H9 (cell line): ENCODE measurements around the gene ABTB1. TPM values are rescaled to one million over a fixed set of nuclear protein-coding genes. Genes with fewer than 3 reads are reported as not detected.

Source experiments
- DNase-seq: peaks from one replicate; pipeline ENCODE4 v3.0.0-alpha.2; 2017
- H2AFZ ChIP-seq: one replicate; pipeline ENCODE4 v1.6.1; 2013; ENCODE audit warnings: mild to moderate bottlenecking, low read length, control low read depth, moderate library complexity
- H2AK5ac ChIP-seq: 2 replicates; pipeline ENCODE4 v1.6.1; 2013; ENCODE audit warnings: low read length, control low read depth, mixed read lengths; ENCODE audit not compliant: insufficient read length
- H2BK120ac ChIP-seq: one replicate; pipeline ENCODE4 v1.6.1; 2013; ENCODE audit warnings: low read depth, mild to moderate bottlenecking, low read length, control low read depth, inconsistent platforms; ENCODE audit not compliant: poor library complexity, severe bottlenecking
- H2BK12ac ChIP-seq: 2 replicates; pipeline ENCODE4 v1.6.1; 2013; ENCODE audit warnings: low read length, control low read depth, mixed read lengths, low read depth; ENCODE audit not compliant: insufficient read length
- H2BK15ac ChIP-seq: 2 replicates; pipeline ENCODE4 v1.6.1; 2013; ENCODE audit warnings: low read depth, low read length, control low read depth
- H2BK20ac ChIP-seq: one replicate; pipeline ENCODE4 v1.6.1; 2013; ENCODE audit warnings: low read depth, mild to moderate bottlenecking, low read length, control low read depth, inconsistent platforms; ENCODE audit not compliant: poor library complexity, severe bottlenecking
- H2BK5ac ChIP-seq: 2 replicates; pipeline ENCODE4 v1.6.1; 2013; ENCODE audit warnings: low read length, control low read depth, mixed read lengths; ENCODE audit not compliant: insufficient read length
- H3K14ac ChIP-seq: 2 replicates; pipeline ENCODE4 v1.6.1; 2013; ENCODE audit warnings: low read length, control low read depth; ENCODE audit not compliant: insufficient read depth
- H3K18ac ChIP-seq: 2 replicates; pipeline ENCODE4 v1.6.1; 2013; ENCODE audit warnings: low read depth, mild to moderate bottlenecking, mixed read lengths, low read length, control low read depth; ENCODE audit not compliant: insufficient read length
- H3K23ac ChIP-seq: 2 replicates; pipeline ENCODE4 v1.6.1; 2013; ENCODE audit warnings: low read length, control low read depth, mixed read lengths, low read depth; ENCODE audit not compliant: insufficient read length
- H3K23me2 ChIP-seq: 2 replicates; pipeline ENCODE4 v1.6.1; 2013; ENCODE audit warnings: low read depth, mild to moderate bottlenecking, mixed read lengths, low read length, control low read depth; ENCODE audit not compliant: insufficient read length, poor library complexity, severe bottlenecking
- H3K27ac ChIP-seq: 2 replicates; pipeline ENCODE4 v1.5.1; 2013; ENCODE audit warnings: low read length, control low read depth, mixed read lengths, low read depth; ENCODE audit not compliant: insufficient read length
- H3K27me3 ChIP-seq: 2 replicates; pipeline ENCODE4 v1.6.1; 2013; ENCODE audit warnings: low read length, control low read depth, inconsistent platforms; ENCODE audit not compliant: insufficient read depth
- H3K4ac ChIP-seq: 2 replicates; pipeline ENCODE4 v1.6.1; 2013; ENCODE audit warnings: low read depth, mild to moderate bottlenecking, control low read depth, inconsistent platforms, low read length, moderate library complexity
- H3K4me1 ChIP-seq: 2 replicates; pipeline ENCODE4 v1.6.1; 2013; ENCODE audit warnings: low read length, control low read depth, inconsistent platforms; ENCODE audit not compliant: insufficient read depth
- H3K4me2 ChIP-seq: 2 replicates; pipeline ENCODE4 v1.6.1; 2013; ENCODE audit warnings: low read length, control low read depth, mixed read lengths; ENCODE audit not compliant: insufficient read length, insufficient read depth
- H3K56ac ChIP-seq: 2 replicates; pipeline ENCODE4 v1.6.1; 2013; ENCODE audit warnings: low read depth, mild to moderate bottlenecking, mixed read lengths, low read length, control low read depth; ENCODE audit not compliant: insufficient read length
- H3K79me1 ChIP-seq: 2 replicates; pipeline ENCODE4 v1.6.1; 2013; ENCODE audit warnings: low read depth, mild to moderate bottlenecking, moderate library complexity, low read length, control low read depth, inconsistent platforms; ENCODE audit not compliant: insufficient read depth, poor library complexity, severe bottlenecking
- H3K79me2 ChIP-seq: 2 replicates; pipeline ENCODE4 v1.6.1; 2013; ENCODE audit warnings: low read length, control low read depth, inconsistent platforms; ENCODE audit not compliant: insufficient read depth
- H3K9ac ChIP-seq: 2 replicates; pipeline ENCODE4 v1.6.1; 2013; ENCODE audit warnings: low read length, control low read depth, mixed read lengths; ENCODE audit not compliant: insufficient read length; ENCODE audit errors: extremely low read depth
- H3K9me3 ChIP-seq: one replicate; pipeline ENCODE4 v1.6.1; 2013; ENCODE audit warnings: low read depth, low read length, inconsistent platforms; ENCODE audit not compliant: control insufficient read depth
- H3T11ph ChIP-seq: one replicate; pipeline ENCODE4 v1.6.1; 2013; ENCODE audit warnings: mild to moderate bottlenecking, low read length, control low read depth, inconsistent platforms
- H4K20me1 ChIP-seq: one replicate; pipeline ENCODE4 v1.6.1; 2013; ENCODE audit not compliant: control insufficient read depth, insufficient read length, insufficient read depth
- H4K5ac ChIP-seq: 2 replicates; pipeline ENCODE4 v1.6.1; 2013; ENCODE audit warnings: low read depth, mild to moderate bottlenecking, mixed read lengths, low read length, control low read depth; ENCODE audit not compliant: insufficient read length
- H4K8ac ChIP-seq: replicated peaks from 2 replicates; pipeline ENCODE4 v1.6.1; 2013; ENCODE audit warnings: low read length, control low read depth, mixed read lengths, low read depth; ENCODE audit not compliant: insufficient read length
- H4K91ac ChIP-seq: 2 replicates; pipeline ENCODE4 v1.6.1; 2013; ENCODE audit warnings: low read depth, mild to moderate bottlenecking, moderate library complexity, mixed read lengths, low read length, control low read depth; ENCODE audit not compliant: insufficient read length
- H3K27ac Mint-ChIP-seq, 3 experiments: 2 replicates in 2 of 3; 3 replicates in 1 of 3; pipeline ENCODE4 v1.8.0; 2020 to 2021; ENCODE audit warnings: mixed read lengths in 3 of 3, mild to moderate bottlenecking in 1 of 3, moderate library complexity in 1 of 3
- H3K27me3 Mint-ChIP-seq: 2 replicates; pipeline ENCODE4 v1.8.0; 2021; ENCODE audit warnings: low read depth, mild to moderate bottlenecking, moderate library complexity, mixed read lengths
- H3K36me3 Mint-ChIP-seq, 3 experiments: 2 replicates in 2 of 3; 3 replicates in 1 of 3; pipeline ENCODE4 v1.8.0; 2020 to 2021; ENCODE audit warnings: low read depth in 3 of 3, mixed read lengths in 3 of 3; ENCODE audit not compliant: insufficient read depth in 1 of 3
- H3K4me1 Mint-ChIP-seq, 2 experiments: 2 replicates each; pipeline ENCODE4 v1.8.0; 2020; ENCODE audit warnings: mixed read lengths in 2 of 2
- H3K4me3 Mint-ChIP-seq, 2 experiments: 2 replicates in 1 of 2; 3 replicates in 1 of 2; pipeline ENCODE4 v1.8.0; 2020 to 2021; ENCODE audit warnings: mild to moderate bottlenecking in 2 of 2, mixed read lengths in 2 of 2, moderate library complexity in 1 of 2
- H3K9me3 Mint-ChIP-seq, 2 experiments: 2 replicates in 1 of 2; 3 replicates in 1 of 2; pipeline ENCODE4 v1.8.0; 2020; ENCODE audit warnings: mild to moderate bottlenecking in 2 of 2, mixed read lengths in 2 of 2, moderate library complexity in 1 of 2
- WGBS: extraction: QIAGEN DNeasy Blood & Tissue Kit; methylation state at CpG from one replicate; pipeline ENCODE4 v1.1.7; 2013; ENCODE audit warnings: missing lambda C conversion rate, low lambda C conversion rate, mixed read lengths; ENCODE audit not compliant: insufficient read length; ENCODE audit errors: extremely low coverage; 5-methylcytosine and 5-hydroxymethylcytosine counted together
- total RNA-seq: library from RNA; stranded (reverse); gene quantifications from 2 replicates; pipeline ENCODE4 v1.2.1, GENCODE V29; 2021
- TF ChIP-seq, protein P1 (sequence below): fragments of 200-600 bp; sonication (generic); conservative IDR thresholded peaks from 3 replicates; pipeline ENCODE4 v1.8.0; 2021; ENCODE audit warnings: antibody characterized with exemption, mild to moderate bottlenecking

The ABTB1 gene
- total RNA-seq, 1 experiment from 2014 or later, result 6.2 TPM

DNA sequence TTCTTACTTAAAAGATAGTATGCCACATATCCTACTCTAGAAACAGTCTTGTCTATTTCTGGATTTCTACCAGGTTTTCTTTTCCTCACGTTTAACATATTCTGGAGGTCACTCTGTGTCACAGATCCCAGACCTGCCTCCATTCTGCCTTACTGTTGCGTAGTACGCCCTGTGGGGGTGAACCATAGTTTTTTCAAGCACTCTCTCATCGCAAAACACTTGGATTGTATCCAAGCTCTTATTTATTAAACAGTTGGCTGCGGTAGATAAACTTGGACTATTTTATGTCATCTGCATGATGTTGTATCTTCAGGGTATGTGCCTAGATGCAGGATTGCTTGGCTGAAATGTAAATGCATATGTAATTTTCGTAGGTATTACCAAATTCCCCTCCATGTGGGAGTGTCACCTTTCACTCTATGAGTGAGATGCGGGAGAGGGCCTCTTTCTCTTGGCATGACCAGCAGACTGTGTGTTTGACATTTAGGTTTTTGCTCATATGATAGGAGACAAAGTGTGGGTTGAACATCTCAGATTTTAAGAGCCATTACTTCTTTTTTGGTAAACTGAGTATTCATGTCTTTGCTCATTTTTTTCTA is 55.8 kb downstream of the ABTB1 start:
- H3K27me3 Mint-ChIP-seq, result peaks cover 40% of the 10 kb centered on the region

More for the DNA sequence above, 55.8 kb downstream of the ABTB1 start:
- Histone ChIP-seq H4K8ac (no peak overlapping the region), H3K79me2 (no peaks in the 10 kb centered on the region), H2AK5ac (no peak overlapping the region), H4K91ac (no peak overlapping the region), H3K18ac (no peak overlapping the region), H3K27me3 (no peaks in the 10 kb centered on the region), H2BK5ac (no peak overlapping the region), H2BK12ac (no peak overlapping the region), H3K23ac (no peak overlapping the region), H2BK15ac (no peak overlapping the region), H3K27ac (no peak overlapping the region), H3K23me2 (no peaks in the 10 kb centered on the region), H3K56ac (no peak overlapping the region), H2BK120ac (no peak overlapping the region), H4K20me1 (no peaks in the 10 kb centered on the region), H3K9me3 (no peaks in the 10 kb centered on the region), H2AFZ (no peak overlapping the region), H3K4ac (no peak overlapping the region), H3K14ac (no peak overlapping the region), H2BK20ac (no peak overlapping the region), H3K4me2 (no peak overlapping the region), H3K9ac (no peak overlapping the region), H3K79me1 (no peaks in the 10 kb centered on the region), H3K4me1 (peaks cover 5% of the 10 kb centered on the region; the same call in 1 of the 2 replicates), H3T11ph (no peak overlapping the region), H4K5ac (no peak overlapping the region)
- peaks cover 12 to 15% of the 10 kb centered on the region in 2 experiments for H3K9me3 Mint-ChIP-seq
- peaks cover 0 to 7% (median 1%) of the 10 kb centered on the region in 3 experiments; a peak in 3 of 7 replicates for H3K36me3 Mint-ChIP-seq
- WGBS, result no CpG with 5 or more reads among the region's 7 CpGs
- H3K4me3 Mint-ChIP-seq, result no peak overlapping the region
- H3K4me1 Mint-ChIP-seq, result peaks cover 23 to 34% of the 10 kb centered on the region in 2 experiments
- TF ChIP-seq, protein P1, sequence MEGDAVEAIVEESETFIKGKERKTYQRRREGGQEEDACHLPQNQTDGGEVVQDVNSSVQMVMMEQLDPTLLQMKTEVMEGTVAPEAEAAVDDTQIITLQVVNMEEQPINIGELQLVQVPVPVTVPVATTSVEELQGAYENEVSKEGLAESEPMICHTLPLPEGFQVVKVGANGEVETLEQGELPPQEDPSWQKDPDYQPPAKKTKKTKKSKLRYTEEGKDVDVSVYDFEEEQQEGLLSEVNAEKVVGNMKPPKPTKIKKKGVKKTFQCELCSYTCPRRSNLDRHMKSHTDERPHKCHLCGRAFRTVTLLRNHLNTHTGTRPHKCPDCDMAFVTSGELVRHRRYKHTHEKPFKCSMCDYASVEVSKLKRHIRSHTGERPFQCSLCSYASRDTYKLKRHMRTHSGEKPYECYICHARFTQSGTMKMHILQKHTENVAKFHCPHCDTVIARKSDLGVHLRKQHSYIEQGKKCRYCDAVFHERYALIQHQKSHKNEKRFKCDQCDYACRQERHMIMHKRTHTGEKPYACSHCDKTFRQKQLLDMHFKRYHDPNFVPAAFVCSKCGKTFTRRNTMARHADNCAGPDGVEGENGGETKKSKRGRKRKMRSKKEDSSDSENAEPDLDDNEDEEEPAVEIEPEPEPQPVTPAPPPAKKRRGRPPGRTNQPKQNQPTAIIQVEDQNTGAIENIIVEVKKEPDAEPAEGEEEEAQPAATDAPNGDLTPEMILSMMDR, result no peak
- no peak for DNase-seq
- H3K27ac Mint-ChIP-seq, result no peak overlapping the region
